Body of pancreas (tissue), 4 donors: Measurements from ENCODE around the gene PMPCA. TPM values are rescaled to one million over a fixed set of nuclear protein-coding genes. Genes with fewer than 3 reads are reported as not detected.
"Not testable (repeated sequence)": the region's sequence is repeated elsewhere in the genome, so short reads cannot be mapped to it uniquely, and the experiment has no call there.

Experiments used
- ATAC-seq: fragments of 150-250 bp; one replicate; pipeline ENCODE4 v1.9.1; 2016
- DNase-seq, 4 donors: peaks; one replicate each; pipeline ENCODE4 v3.0.0-alpha.2; 2019
- H3K27ac ChIP-seq, 4 donors: fragments of 200-600 bp; sonication (generic); 1 replicate in 3 of 4; 2 replicates in 1 of 4; pipeline versions ENCODE4 v1.5.1 to v1.6.1; 2016 to 2019; ENCODE audit warnings: mild to moderate bottlenecking in 1 of 4, mixed read lengths in 1 of 4, moderate library complexity in 1 of 4
- H3K27me3 ChIP-seq, 2 donors: fragments of 200-600 bp; sonication (generic); one replicate each; pipeline ENCODE4 v1.6.0; 2016; ENCODE audit warnings: mild to moderate bottlenecking in 1 of 2
- H3K36me3 ChIP-seq, 2 donors: fragments of 200-600 bp; sonication (generic); replicated peaks in 1 of 2; 2 replicates each; pipeline ENCODE4 v1.5.1; 2016; ENCODE audit warnings: low read depth in 2 of 2; ENCODE audit not compliant: insufficient read depth in 1 of 2
- H3K4me1 ChIP-seq: fragments of 200-600 bp; sonication (generic); one replicate; pipeline ENCODE4 v1.6.0; 2016
- H3K4me3 ChIP-seq, 2 donors: fragments of 200-600 bp; sonication (generic); 1 replicate in 1 of 2; 2 replicates in 1 of 2; pipeline ENCODE4 v1.5.1; 2016 to 2019
- H3K9me3 ChIP-seq, 3 donors: fragments of 200-600 bp; sonication (generic); 1 replicate in 2 of 3; 2 replicates in 1 of 3; pipeline ENCODE4 v1.5.1; 2016
- POLR2A ChIP-seq, 3 donors: fragments of 450-650 bp; IDR thresholded peaks; one replicate each; pipeline ENCODE4 v1.6.1; 2016; ENCODE audit warnings: antibody characterized with exemption in 3 of 3, mild to moderate bottlenecking in 2 of 3
- WGBS, 2 donors: methylation state at CpG; one replicate each; pipeline ENCODE4 v1.1.5; 2017; 5-methylcytosine and 5-hydroxymethylcytosine counted together
- intact Hi-C: fragments of 100-400 bp; cut with DNase I; formaldehyde crosslinking; loops from one replicate; pipeline ENCODE4 v1.15.1; 2023
- total RNA-seq, 2 donors: library from RNA; depleted of rRNA; stranded (reverse); fragments of >200 nt; gene quantifications; one replicate each; pipeline ENCODE4 v1.1.0, GENCODE V29; 2016
- TF ChIP-seq, protein P1 (sequence below), 7 experiments: fragments of 450-650 bp in 4 of 7; fragments of 200-600 bp in 3 of 7; sonication (generic) in 3 of 7; IDR thresholded peaks; one replicate each; pipeline ENCODE4 v1.5.1; 2016 to 2019; ENCODE audit warnings: antibody characterized with exemption in 7 of 7

PMPCA gene
- total RNA-seq, 2 donors from 2014 or later = 23.6 to 25.1 TPM

DNA sequence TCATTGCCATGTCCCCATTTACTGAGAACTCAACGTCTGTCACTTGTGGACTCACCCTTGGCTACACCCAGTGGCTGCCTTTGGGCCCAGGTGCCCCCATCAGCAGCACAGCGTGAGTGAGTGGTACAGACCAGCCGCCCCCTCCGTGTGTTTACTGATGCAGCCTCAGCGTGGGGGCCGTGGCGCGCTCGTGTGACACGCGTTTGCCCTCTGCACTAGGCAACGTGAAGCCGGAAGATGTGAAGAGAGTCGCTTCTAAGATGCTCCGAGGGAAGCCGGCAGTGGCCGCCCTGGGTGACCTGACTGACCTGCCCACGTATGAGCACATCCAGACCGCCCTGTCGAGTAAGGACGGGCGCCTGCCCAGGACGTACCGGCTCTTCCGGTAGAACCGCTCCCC, 12.4 kb downstream of the PMPCA start:
- H3K36me3 ChIP-seq = peaks cover 14 to 35% of the 10 kb centered on the region in 2 donors
- H3K27me3 ChIP-seq = no peaks in the 10 kb centered on the region
- H3K4me1 ChIP-seq = no peaks in the 10 kb centered on the region
- intact Hi-C loops = no loop called here
- H3K9me3 ChIP-seq = no peaks in the 10 kb centered on the region
- TF ChIP-seq POLR2A (IDR thresholded peaks at IDR 0.05) = no peak
- TF ChIP-seq, protein P1, sequence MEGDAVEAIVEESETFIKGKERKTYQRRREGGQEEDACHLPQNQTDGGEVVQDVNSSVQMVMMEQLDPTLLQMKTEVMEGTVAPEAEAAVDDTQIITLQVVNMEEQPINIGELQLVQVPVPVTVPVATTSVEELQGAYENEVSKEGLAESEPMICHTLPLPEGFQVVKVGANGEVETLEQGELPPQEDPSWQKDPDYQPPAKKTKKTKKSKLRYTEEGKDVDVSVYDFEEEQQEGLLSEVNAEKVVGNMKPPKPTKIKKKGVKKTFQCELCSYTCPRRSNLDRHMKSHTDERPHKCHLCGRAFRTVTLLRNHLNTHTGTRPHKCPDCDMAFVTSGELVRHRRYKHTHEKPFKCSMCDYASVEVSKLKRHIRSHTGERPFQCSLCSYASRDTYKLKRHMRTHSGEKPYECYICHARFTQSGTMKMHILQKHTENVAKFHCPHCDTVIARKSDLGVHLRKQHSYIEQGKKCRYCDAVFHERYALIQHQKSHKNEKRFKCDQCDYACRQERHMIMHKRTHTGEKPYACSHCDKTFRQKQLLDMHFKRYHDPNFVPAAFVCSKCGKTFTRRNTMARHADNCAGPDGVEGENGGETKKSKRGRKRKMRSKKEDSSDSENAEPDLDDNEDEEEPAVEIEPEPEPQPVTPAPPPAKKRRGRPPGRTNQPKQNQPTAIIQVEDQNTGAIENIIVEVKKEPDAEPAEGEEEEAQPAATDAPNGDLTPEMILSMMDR (IDR thresholded peaks at IDR 0.05) = no peak
- ATAC-seq (no peak), DNase-seq (no peak)
- WGBS, 2 donors = 94 to 96% methylated on average over 19 to 23 of the region's 26 CpGs
- H3K27ac ChIP-seq = no peak overlapping the region
- no peak overlapping the region for H3K4me3 ChIP-seq

DNA sequence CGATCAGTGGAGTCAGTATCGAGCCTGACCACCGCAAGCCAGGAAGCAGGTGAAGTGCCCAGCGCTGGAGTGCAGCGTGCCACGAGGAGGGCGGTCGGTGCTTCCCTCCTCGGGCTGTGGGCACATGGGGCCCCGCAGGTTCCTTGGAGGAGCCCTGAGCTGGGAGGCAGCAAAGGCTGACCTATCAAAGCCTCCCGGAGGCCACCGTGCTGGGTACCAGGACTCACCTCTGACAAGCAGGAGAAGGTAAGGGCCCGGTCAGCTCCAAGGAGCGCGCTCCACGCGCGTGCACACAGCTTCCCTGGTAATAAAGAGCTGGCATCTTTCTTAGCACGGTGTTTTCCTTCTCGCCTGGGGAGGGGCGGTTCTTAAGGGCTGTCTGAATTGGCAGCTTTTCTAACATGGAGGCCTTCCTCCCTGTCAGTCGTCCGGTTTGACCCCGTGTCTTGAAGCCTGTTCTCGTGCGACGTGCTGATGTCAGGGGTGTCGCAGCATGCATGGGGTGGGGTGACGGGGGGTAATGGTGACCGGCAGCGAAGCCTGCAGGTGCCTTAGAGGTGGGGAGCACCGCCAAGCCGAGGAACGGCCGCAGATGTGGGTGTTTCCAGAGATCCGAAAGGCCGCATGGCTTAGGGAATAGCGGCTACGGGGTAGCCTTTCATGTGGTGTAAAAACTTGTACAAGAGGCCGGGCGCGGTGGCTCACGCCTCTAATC, 13.1 kb downstream of the PMPCA start:
- H3K27me3 ChIP-seq = no peaks in the 10 kb centered on the region
- no peak for ATAC-seq
- no peak overlapping the region for H3K27ac ChIP-seq
- intact Hi-C loops = no loop called here
- H3K4me1 ChIP-seq = no peaks in the 10 kb centered on the region
- no peak overlapping the region for H3K4me3 ChIP-seq
- no peak for DNase-seq
- TF ChIP-seq, protein P1 (IDR thresholded peaks at IDR 0.05) = no peak
- TF ChIP-seq POLR2A (IDR thresholded peaks at IDR 0.05) = no peak
- no peaks in the 10 kb centered on the region for H3K9me3 ChIP-seq
- H3K36me3 ChIP-seq = peaks cover 7 to 28% of the 10 kb centered on the region in 2 donors
- WGBS, 2 donors = 94 to 95% methylated on average over 40 to 42 of the region's 43 CpGs

DNA sequence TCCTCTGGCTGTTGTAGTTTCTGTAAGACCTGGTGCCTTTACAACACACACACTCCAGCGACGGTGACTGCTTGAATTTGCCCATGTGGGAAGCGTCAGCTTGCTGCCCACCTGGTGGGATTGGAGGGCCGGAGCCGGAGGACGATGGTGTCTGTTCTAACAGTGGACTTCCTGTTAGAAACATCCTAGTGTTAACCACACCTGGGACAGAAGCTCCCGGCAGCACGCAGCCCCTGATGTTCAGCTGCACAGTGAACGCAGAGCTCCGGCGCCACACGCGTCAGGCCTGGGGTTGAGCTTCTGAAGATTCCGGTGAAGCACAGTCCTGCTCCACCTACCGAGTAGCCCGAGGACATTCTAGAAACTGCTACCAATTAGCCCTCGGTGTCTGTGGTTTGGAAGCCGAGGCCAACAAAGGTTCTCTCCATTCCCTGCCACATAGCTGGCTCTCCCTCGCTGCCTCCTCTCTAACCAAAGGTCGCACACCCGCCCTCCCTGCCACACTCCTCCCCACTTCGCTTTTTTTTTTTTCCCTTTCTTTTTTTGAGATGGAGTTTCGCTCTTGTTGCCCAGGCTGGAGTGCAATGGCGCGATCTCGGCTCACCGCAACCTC, 14.4 kb downstream of the PMPCA start:
- Histone ChIP-seq H3K36me3 (peaks cover 0 to 22% of the 10 kb centered on the region in 2 donors), H3K9me3 (no peaks in the 10 kb centered on the region), H3K4me3 (no peak overlapping the region), H3K27ac (no peak overlapping the region), H3K27me3 (no peaks in the 10 kb centered on the region), H3K4me1 (no peaks in the 10 kb centered on the region)
- WGBS, 2 donors = 88 to 89% methylated on average over 18 to 26 of the region's 27 CpGs
- DNase-seq (no peak), ATAC-seq (no peak)
- no peak for TF ChIP-seq POLR2A (IDR thresholded peaks at IDR 0.05)
- TF ChIP-seq, protein P1 (IDR thresholded peaks at IDR 0.05) = no peak
- intact Hi-C loops = no loop called here

DNA sequence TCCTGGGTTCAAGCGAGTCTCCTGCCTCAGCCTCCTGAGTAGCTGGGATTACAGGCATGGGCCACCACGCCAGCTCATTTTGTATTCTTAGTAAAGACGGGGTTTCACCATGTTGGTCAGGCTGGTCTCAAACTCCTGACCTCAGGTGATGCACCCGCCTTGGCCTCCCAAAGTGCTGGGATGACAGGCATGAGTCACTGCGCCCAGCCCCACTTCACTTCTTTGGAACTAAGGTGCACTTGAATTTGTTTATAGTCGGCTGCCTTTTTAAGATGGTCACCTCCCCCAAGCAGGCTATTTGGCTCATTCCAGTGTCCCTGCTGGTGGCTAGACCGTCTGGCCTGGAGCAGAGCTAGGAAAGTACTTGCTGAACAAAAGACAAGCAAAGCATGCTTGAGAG, 14.9 kb downstream of the PMPCA start:
- H3K4me3 ChIP-seq, intact Hi-C loops, H3K4me1 ChIP-seq, H3K27me3 ChIP-seq, H3K27ac ChIP-seq, ATAC-seq, H3K9me3 ChIP-seq, DNase-seq: not testable (repeated sequence)
- H3K36me3 ChIP-seq = peaks cover 0 to 21% of the 10 kb centered on the region in 2 donors
- WGBS, 2 donors = 80 to 85% methylated on average over 6 to 7 of the region's 7 CpGs

DNA sequence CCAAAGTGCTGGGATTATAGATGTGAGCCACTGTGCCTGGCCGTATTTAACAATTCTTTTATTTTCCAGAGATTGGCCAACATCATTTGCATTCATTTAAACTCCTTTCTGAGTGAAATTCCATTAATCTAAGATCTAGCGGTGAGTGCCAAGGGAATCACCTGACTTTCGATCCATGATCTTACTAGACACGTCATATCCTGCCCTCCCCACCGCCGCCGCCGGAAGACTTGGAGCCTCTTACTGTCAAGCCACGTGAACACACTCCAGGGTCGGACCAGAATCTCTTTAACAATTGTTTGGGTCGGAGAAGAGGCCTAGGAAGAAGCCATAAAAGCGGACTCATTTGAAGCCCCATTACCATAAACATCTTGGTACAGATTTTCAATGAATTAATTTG, 16.3 kb downstream of the PMPCA start:
- no peak overlapping the region for H3K4me3 ChIP-seq
- H3K27me3 ChIP-seq = no peaks in the 10 kb centered on the region
- 88 to 93% methylated on average over 12 of the region's 12 CpGs for WGBS, 2 donors
- TF ChIP-seq POLR2A (IDR thresholded peaks at IDR 0.05) = no peak
- TF ChIP-seq, protein P1 (IDR thresholded peaks at IDR 0.05) = no peak
- no peaks in the 10 kb centered on the region for H3K4me1 ChIP-seq
- peaks cover 0 to 16% of the 10 kb centered on the region in 2 donors for H3K36me3 ChIP-seq
- ATAC-seq (no peak), DNase-seq (no peak)
- intact Hi-C loops = no loop called here
- no peak overlapping the region for H3K27ac ChIP-seq
- no peaks in the 10 kb centered on the region for H3K9me3 ChIP-seq
